ENCODE measurements around the gene GRID2.

- TF ChIP-seq CTCF (IDR thresholded peaks at IDR 0.05) (no peak), POLR2A (IDR thresholded peaks at IDR 0.05) (no peak)
Observed at GRCh38 chr4:92618968-92619367, 315.2 kb downstream of the GRID2 start.

Measured in thyroid gland (tissue), 4 donors.